Esophagus squamous epithelium (tissue), 5 donors: Measurements from ENCODE around the gene PAPPA. TPM values are rescaled to one million over a fixed set of nuclear protein-coding genes. Genes with fewer than 3 reads are reported as not detected.

Source experiments
- DNase-seq: peaks from one replicate; lab custom pipeline; 2025; lab: John Stamatoyannopoulos, UW
- H3K27ac ChIP-seq, 4 donors: fragments of 200-600 bp; sonication (generic); one replicate each; pipeline ENCODE4 v1.5.1; 2016 to 2019; ENCODE audit warnings: mild to moderate bottlenecking in 1 of 4
- H3K27me3 ChIP-seq, 4 donors: fragments of 200-600 bp; sonication (generic); 1 replicate in 3 of 4; 2 replicates in 1 of 4; pipeline versions ENCODE4 v1.5.1 to v1.6.0; 2017 to 2021; ENCODE audit warnings: antibody characterized with exemption in 1 of 4
- H3K36me3 ChIP-seq, 3 donors: fragments of 200-600 bp; sonication (generic); one replicate each; pipeline ENCODE4 v1.5.1; 2016 to 2019
- H3K4me1 ChIP-seq, 3 donors: fragments of 200-600 bp; sonication (generic); one replicate each; pipeline ENCODE4 v1.5.1; 2017 to 2019
- H3K4me3 ChIP-seq, 4 donors: fragments of 200-600 bp; sonication (generic); 1 replicate in 3 of 4; 2 replicates in 1 of 4; pipeline ENCODE4 v1.5.1; 2016 to 2019; ENCODE audit warnings: mild to moderate bottlenecking in 2 of 4, moderate library complexity in 1 of 4
- H3K9me3 ChIP-seq, 3 donors: fragments of 200-600 bp; sonication (generic); one replicate each; pipeline ENCODE4 v1.5.1; 2016 to 2019
- POLR2A ChIP-seq, 4 donors: fragments of 450-650 bp; IDR thresholded peaks; one replicate each; pipeline ENCODE4 v1.6.1; 2017; ENCODE audit warnings: antibody characterized with exemption in 4 of 4, mild to moderate bottlenecking in 4 of 4, moderate library complexity in 3 of 4
- WGBS, 2 donors: methylation state at CpG; one replicate each; pipeline ENCODE4 v1.1.5; 2018; 5-methylcytosine and 5-hydroxymethylcytosine counted together
- intact Hi-C: fragments of 100-400 bp; cut with DNase I; formaldehyde crosslinking; loops from one replicate; pipeline ENCODE4 v1.15.0; 2022
- total RNA-seq, 4 donors: library from RNA; depleted of rRNA; stranded (reverse); fragments of >200 nt; gene quantifications; one replicate each; pipeline ENCODE4 v1.1.0, GENCODE V29; 2016
- TF ChIP-seq, protein P1 (sequence below), 6 experiments: fragments of 450-650 bp in 4 of 6; fragments of 200-600 bp in 2 of 6; sonication (generic) in 2 of 6; IDR thresholded peaks; one replicate each; pipeline ENCODE4 v1.5.1; 2016 to 2019; ENCODE audit warnings: antibody characterized with exemption in 6 of 6, mild to moderate bottlenecking in 4 of 6, moderate library complexity in 4 of 6
- donor health status: DM: yes; HTN: yes; CAD: no.

Gene PAPPA
- total RNA-seq, 4 donors from 2014 or later: 8.3 to 13.7 (median 11.4) TPM

- WGBS, 2 donors: 86 to 87% methylated on average over 3 of the region's 3 CpGs
- Histone ChIP-seq H3K27ac (no peak overlapping the region), H3K9me3 (no peaks in the 10 kb centered on the region), H3K4me3 (no peak overlapping the region), H3K36me3 (peaks cover 0 to 23% (median 0%) of the 10 kb centered on the region in 3 donors), H3K27me3 (no peaks in the 10 kb centered on the region), H3K4me1 (peaks cover 0 to 3% (median 0%) of the 10 kb centered on the region in 3 donors)
- no peak for DNase-seq
- intact Hi-C loops: no loop called here
- TF ChIP-seq, protein P1, sequence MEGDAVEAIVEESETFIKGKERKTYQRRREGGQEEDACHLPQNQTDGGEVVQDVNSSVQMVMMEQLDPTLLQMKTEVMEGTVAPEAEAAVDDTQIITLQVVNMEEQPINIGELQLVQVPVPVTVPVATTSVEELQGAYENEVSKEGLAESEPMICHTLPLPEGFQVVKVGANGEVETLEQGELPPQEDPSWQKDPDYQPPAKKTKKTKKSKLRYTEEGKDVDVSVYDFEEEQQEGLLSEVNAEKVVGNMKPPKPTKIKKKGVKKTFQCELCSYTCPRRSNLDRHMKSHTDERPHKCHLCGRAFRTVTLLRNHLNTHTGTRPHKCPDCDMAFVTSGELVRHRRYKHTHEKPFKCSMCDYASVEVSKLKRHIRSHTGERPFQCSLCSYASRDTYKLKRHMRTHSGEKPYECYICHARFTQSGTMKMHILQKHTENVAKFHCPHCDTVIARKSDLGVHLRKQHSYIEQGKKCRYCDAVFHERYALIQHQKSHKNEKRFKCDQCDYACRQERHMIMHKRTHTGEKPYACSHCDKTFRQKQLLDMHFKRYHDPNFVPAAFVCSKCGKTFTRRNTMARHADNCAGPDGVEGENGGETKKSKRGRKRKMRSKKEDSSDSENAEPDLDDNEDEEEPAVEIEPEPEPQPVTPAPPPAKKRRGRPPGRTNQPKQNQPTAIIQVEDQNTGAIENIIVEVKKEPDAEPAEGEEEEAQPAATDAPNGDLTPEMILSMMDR (IDR thresholded peaks at IDR 0.05): no peak
- TF ChIP-seq POLR2A (IDR thresholded peaks at IDR 0.05): no peak
Observed at GRCh38 chr9:116233160-116233530, 79.6 kb downstream of the PAPPA start.

DNA sequence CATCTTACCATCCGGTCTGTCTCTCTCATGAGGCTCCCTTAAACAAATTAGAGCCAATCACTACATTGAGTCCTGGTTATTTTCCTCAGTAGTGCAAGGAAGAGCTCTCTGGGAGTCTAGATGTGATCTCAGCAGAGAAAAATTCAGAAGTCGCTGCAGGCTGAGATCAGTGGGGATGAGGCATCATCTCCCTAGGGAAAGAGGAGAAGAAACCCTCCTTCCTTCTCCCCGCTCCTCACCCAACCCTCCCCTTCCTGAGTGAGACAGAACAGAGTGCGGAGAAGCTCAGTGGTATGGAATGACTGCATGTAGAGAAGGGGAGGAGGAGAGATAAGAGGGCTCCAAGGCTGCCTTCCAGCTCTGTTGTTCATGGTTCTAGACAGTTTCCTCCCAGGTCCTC lies 80.5 kb downstream of the PAPPA start:
- no peak for DNase-seq
- 58 to 66% methylated on average over 2 to 4 of the region's 4 CpGs for WGBS, 2 donors
- intact Hi-C loops: no loop called here

DNA sequence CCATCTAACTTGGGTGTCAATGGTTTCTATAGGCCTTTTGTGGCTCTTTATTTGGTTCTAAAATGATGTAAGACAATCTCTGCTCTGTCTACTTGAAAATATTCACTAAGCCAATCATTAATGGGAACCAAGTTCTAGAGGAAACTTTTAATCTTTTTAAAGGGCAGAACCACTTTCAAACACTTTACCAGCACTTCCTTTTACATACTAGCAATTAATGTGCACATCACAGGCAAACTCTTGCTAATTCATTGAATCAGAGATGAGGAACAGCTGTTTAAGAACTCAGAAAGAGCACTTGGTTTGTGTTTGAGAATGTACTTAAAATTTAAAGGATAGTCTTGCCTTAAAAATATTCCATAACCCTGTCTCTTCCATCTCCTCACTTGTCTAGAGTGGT lies 83.4 kb downstream of the PAPPA start:
- Histone ChIP-seq H3K4me3 (no peak overlapping the region), H3K27ac (no peak overlapping the region), H3K9me3 (no peaks in the 10 kb centered on the region), H3K4me1 (peaks cover 0 to 4% (median 0%) of the 10 kb centered on the region in 3 donors), H3K27me3 (no peaks in the 10 kb centered on the region), H3K36me3 (peaks cover 0 to 17% (median 0%) of the 10 kb centered on the region in 3 donors)
- intact Hi-C loops: no loop called here
- no peak for DNase-seq
- TF ChIP-seq, protein P1 (IDR thresholded peaks at IDR 0.05): no peak
- no peak for TF ChIP-seq POLR2A (IDR thresholded peaks at IDR 0.05)

More for the DNA sequence above, 80.5 kb downstream of the PAPPA start:
- H3K9me3 ChIP-seq: no peaks in the 10 kb centered on the region
- no peaks in the 10 kb centered on the region for H3K27me3 ChIP-seq
- H3K4me1 ChIP-seq: peaks cover 0 to 4% (median 0%) of the 10 kb centered on the region in 3 donors
- no peak for TF ChIP-seq POLR2A (IDR thresholded peaks at IDR 0.05)
- TF ChIP-seq, protein P1 (IDR thresholded peaks at IDR 0.05): no peak
- H3K27ac ChIP-seq: no peak overlapping the region
- H3K36me3 ChIP-seq: peaks cover 0 to 17% (median 0%) of the 10 kb centered on the region in 3 donors
- no peak overlapping the region for H3K4me3 ChIP-seq

DNA sequence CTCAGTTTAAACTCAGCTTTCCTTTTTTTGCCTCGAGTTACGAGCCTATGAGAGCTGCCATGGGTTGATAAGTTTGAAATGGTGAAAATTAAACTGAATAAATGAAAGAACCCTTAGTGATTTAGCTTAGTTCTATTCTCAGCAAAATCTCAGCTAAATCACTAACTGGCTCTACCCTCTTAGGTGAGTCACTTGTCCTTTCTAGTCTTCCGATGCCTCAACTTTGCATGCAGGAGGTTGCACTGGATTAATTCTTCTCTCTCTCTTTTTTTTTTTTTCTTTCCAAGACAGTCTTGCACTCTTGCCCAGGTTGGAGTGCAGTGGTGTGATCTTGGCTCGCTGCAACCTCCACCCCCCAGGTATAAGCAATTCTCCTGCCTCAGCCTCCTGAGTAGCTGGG lies 83.9 kb downstream of the PAPPA start:
- 71 to 77% methylated on average over 4 of the region's 4 CpGs for WGBS, 2 donors
- no peaks in the 10 kb centered on the region for H3K27me3 ChIP-seq
- peaks cover 0 to 20% (median 0%) of the 10 kb centered on the region in 3 donors for H3K36me3 ChIP-seq
- H3K9me3 ChIP-seq: no peaks in the 10 kb centered on the region
- TF ChIP-seq POLR2A (IDR thresholded peaks at IDR 0.05): no peak
- TF ChIP-seq, protein P1 (IDR thresholded peaks at IDR 0.05): no peak
- intact Hi-C loops: no loop called here
- no peak for DNase-seq
- H3K4me3 ChIP-seq: no peak overlapping the region
- H3K4me1 ChIP-seq: peaks cover 0 to 4% (median 0%) of the 10 kb centered on the region in 3 donors
- no peak overlapping the region for H3K27ac ChIP-seq

GRCh38 chr9:116238225-116238624 lies 84.6 kb downstream of the PAPPA start:
- H3K4me3 ChIP-seq: no peak overlapping the region
- peaks cover 0 to 4% (median 0%) of the 10 kb centered on the region in 3 donors for H3K4me1 ChIP-seq
- no peak for DNase-seq
- peaks cover 0 to 28% (median 0%) of the 10 kb centered on the region in 3 donors for H3K36me3 ChIP-seq
- no peaks in the 10 kb centered on the region for H3K27me3 ChIP-seq
- H3K27ac ChIP-seq: no peak overlapping the region
- H3K9me3 ChIP-seq: no peaks in the 10 kb centered on the region
- TF ChIP-seq, protein P1 (IDR thresholded peaks at IDR 0.05): no peak
- TF ChIP-seq POLR2A (IDR thresholded peaks at IDR 0.05): no peak
- intact Hi-C loops: no loop called here
- WGBS, 2 donors: 56 to 57% methylated on average over 2 of the region's 2 CpGs
